DOHH2 (cell line): Measurements from ENCODE around the gene ZFP57.

Experiments
- H3F3A ChIP-seq: fragments of 200-600 bp; sonication (generic), shearing (Covaris generic); 2 replicates; pipeline ENCODE4 v1.6.0; 2016; ENCODE audit warnings: antibody characterized with exemption, mild to moderate bottlenecking; ENCODE audit not compliant: control insufficient read depth, insufficient read depth
- H3K27ac ChIP-seq: fragments of 200-600 bp; sonication (generic); 2 replicates; pipeline ENCODE4 v1.5.1; 2014; ENCODE audit warnings: low read depth, mild to moderate bottlenecking, low read length, moderate library complexity
- H3K27me3 ChIP-seq: fragments of 200-600 bp; sonication (generic); 2 replicates; pipeline ENCODE4 v1.6.1; 2014; ENCODE audit warnings: mild to moderate bottlenecking, low read length, mixed read lengths; ENCODE audit not compliant: control insufficient read depth
- H3K36me3 ChIP-seq: fragments of 200-600 bp; sonication (generic); 2 replicates; pipeline ENCODE4 v1.6.1; 2014; ENCODE audit warnings: mild to moderate bottlenecking, low read length, moderate library complexity, mixed read lengths; ENCODE audit not compliant: control insufficient read depth
- H3K4me1 ChIP-seq: fragments of 200-600 bp; sonication (generic); 2 replicates; pipeline ENCODE4 v1.6.1; 2014; ENCODE audit warnings: mild to moderate bottlenecking, low read length, mixed read lengths; ENCODE audit not compliant: control insufficient read depth
- H3K4me2 ChIP-seq: fragments of 200-600 bp; sonication (generic); 2 replicates; pipeline ENCODE4 v1.6.0; 2014; ENCODE audit warnings: mild to moderate bottlenecking, low read length, moderate library complexity
- H3K4me3 ChIP-seq: fragments of 200-600 bp; sonication (generic); 2 replicates; pipeline ENCODE4 v1.5.1; 2014; ENCODE audit warnings: mild to moderate bottlenecking, low read length, mixed read lengths
- H3K79me2 ChIP-seq: fragments of 200-600 bp; sonication (generic); 2 replicates; pipeline ENCODE4 v1.6.1; 2014; ENCODE audit warnings: mild to moderate bottlenecking, low read length, mixed read lengths; ENCODE audit not compliant: control insufficient read depth
- H3K9me2 ChIP-seq: fragments of 200-600 bp; sonication (generic); replicated peaks from 2 replicates; pipeline ENCODE4 v1.6.1; 2014; ENCODE audit warnings: mild to moderate bottlenecking, low read length, mixed read lengths; ENCODE audit not compliant: control insufficient read depth
- H3K9me3 ChIP-seq: fragments of 200-600 bp; sonication (generic); 2 replicates; pipeline ENCODE4 v1.6.1; 2014; ENCODE audit warnings: antibody characterized with exemption, low read length, mixed read lengths; ENCODE audit not compliant: control insufficient read depth, insufficient read depth
- H4K20me1 ChIP-seq: fragments of 200-600 bp; sonication (generic); 2 replicates; pipeline ENCODE4 v1.6.0; 2014; ENCODE audit warnings: low read depth, mild to moderate bottlenecking, antibody characterized with exemption, low read length, moderate library complexity; ENCODE audit not compliant: control insufficient read depth, insufficient read depth
- EZH2phosphoT487 ChIP-seq: fragments of 200-600 bp; sonication (generic); IDR thresholded peaks from 2 replicates; pipeline ENCODE4 v1.6.1; 2017; ENCODE audit warnings: borderline replicate concordance, mild to moderate bottlenecking, antibody characterized with exemption, low read length, moderate library complexity, mixed read lengths
- TF ChIP-seq, protein P1 (sequence below): fragments of 200-600 bp; sonication (generic); IDR thresholded peaks from one replicate; pipeline ENCODE4 v1.5.1; 2014; ENCODE audit warnings: antibody characterized with exemption, mild to moderate bottlenecking, low read depth, low read length; ENCODE audit not compliant: poor library complexity, severe bottlenecking

The ZFP57 gene

GRCh38 chr6:29728875-29729270 is 47.9 kb upstream of the ZFP57 start:
- H3K4me2 ChIP-seq: no peak overlapping the region
- no peaks in the 10 kb centered on the region for H3F3A ChIP-seq
- peaks cover 3% of the 10 kb centered on the region; the same call in 1 of the 2 replicates for H3K4me1 ChIP-seq
- H3K9me2 ChIP-seq: no peaks in the 10 kb centered on the region
- H3K27ac ChIP-seq: no peak overlapping the region
- H3K36me3 ChIP-seq: no peaks in the 10 kb centered on the region
- H3K9me3 ChIP-seq: no peaks in the 10 kb centered on the region
- H3K79me2 ChIP-seq: no peaks in the 10 kb centered on the region
- no peaks in the 10 kb centered on the region for H4K20me1 ChIP-seq
- H3K4me3 ChIP-seq: no peak overlapping the region
- no peaks in the 10 kb centered on the region for H3K27me3 ChIP-seq
- TF ChIP-seq, protein P1, sequence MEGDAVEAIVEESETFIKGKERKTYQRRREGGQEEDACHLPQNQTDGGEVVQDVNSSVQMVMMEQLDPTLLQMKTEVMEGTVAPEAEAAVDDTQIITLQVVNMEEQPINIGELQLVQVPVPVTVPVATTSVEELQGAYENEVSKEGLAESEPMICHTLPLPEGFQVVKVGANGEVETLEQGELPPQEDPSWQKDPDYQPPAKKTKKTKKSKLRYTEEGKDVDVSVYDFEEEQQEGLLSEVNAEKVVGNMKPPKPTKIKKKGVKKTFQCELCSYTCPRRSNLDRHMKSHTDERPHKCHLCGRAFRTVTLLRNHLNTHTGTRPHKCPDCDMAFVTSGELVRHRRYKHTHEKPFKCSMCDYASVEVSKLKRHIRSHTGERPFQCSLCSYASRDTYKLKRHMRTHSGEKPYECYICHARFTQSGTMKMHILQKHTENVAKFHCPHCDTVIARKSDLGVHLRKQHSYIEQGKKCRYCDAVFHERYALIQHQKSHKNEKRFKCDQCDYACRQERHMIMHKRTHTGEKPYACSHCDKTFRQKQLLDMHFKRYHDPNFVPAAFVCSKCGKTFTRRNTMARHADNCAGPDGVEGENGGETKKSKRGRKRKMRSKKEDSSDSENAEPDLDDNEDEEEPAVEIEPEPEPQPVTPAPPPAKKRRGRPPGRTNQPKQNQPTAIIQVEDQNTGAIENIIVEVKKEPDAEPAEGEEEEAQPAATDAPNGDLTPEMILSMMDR: no peak
- no peak for TF ChIP-seq EZH2phosphoT487

DNA sequence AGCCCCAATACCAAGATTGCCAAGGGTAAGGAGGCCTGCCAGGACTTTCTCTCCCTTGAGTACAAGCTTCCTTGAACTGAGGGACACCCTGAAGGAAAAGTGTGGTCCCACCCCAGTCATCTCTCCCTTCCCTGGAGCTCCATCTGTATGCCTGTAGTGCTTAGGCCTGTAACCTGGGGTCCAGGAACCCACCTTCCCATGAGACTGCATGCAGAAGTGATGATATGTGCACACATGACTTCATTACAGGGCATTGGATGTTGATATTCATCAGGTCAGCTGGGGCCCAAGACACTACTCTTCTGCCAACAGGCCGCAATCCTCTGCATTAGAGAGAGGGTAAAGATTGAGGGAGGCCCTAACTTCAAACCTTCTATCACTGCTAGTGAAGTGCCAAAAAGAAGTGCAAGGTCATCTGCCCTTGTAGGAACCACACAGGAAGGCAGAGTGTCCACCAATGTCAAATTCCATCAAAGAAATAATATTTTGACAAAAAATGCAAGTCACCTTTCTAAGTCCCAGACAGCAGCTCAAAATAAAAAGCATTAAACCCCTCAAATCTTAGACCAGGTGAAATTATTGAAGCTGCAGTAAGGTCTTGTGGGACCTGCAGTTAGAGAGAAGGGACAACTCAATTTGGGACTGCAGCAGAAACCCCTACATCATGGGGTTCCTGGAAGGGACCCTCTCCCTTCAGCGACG is 47.4 kb upstream of the ZFP57 start:
- no peak for TF ChIP-seq EZH2phosphoT487
- TF ChIP-seq, protein P1: no peak
- no peak overlapping the region for H3K4me2 ChIP-seq
- H3K36me3 ChIP-seq: no peaks in the 10 kb centered on the region
- H3K4me1 ChIP-seq: peaks cover 3% of the 10 kb centered on the region; the same call in 1 of the 2 replicates
- no peaks in the 10 kb centered on the region for H3K9me2 ChIP-seq
- no peaks in the 10 kb centered on the region for H3K27me3 ChIP-seq
- no peak overlapping the region for H3K27ac ChIP-seq
- no peaks in the 10 kb centered on the region for H3F3A ChIP-seq
- H3K4me3 ChIP-seq: no peak overlapping the region
- no peaks in the 10 kb centered on the region for H3K9me3 ChIP-seq
- H3K79me2 ChIP-seq: no peaks in the 10 kb centered on the region
- no peaks in the 10 kb centered on the region for H4K20me1 ChIP-seq

- TF ChIP-seq EZH2phosphoT487: no peak
- TF ChIP-seq, protein P1: no peak
- Histone ChIP-seq H3K9me3 (no peaks in the 10 kb centered on the region), H3K9me2 (no peaks in the 10 kb centered on the region), H3K4me1 (peaks cover 6% of the 10 kb centered on the region; the same call in 1 of the 2 replicates), H4K20me1 (no peaks in the 10 kb centered on the region), H3K36me3 (no peaks in the 10 kb centered on the region), H3K4me3 (no peak overlapping the region), H3F3A (no peaks in the 10 kb centered on the region), H3K79me2 (no peaks in the 10 kb centered on the region), H3K27me3 (no peaks in the 10 kb centered on the region), H3K27ac (no peak overlapping the region), H3K4me2 (no peak overlapping the region)
Measured at GRCh38 chr6:29727637-29728036, 46.7 kb upstream of the ZFP57 start.
